ENCODE results near the gene PRELP. TPM values are rescaled to one million over a fixed set of nuclear protein-coding genes. Genes with fewer than 3 reads are reported as not detected.

The PRELP gene
- total and polyA plus RNA-seq, 2 of the 8 experiments (the other 6 are each of a cell fraction or from before 2014, with no cell fraction given), result 0.13 to 0.23 TPM

- ChIA-PET CTCF (ENCODE audit: partially characterized antibody) (interaction anchor here (0.6 to 4.8 kb wide), 9 partner anchors 8 to 205 kb away, joined by 3 to 35 read pairs (median 3); no protein-coding TSS in a partner anchor), POLR2A (ENCODE audit: partially characterized antibody) (no interaction called here)
- no peak overlapping the region for H3K27ac ChIP-seq (ENCODE audit: low read depth, low read length)
- H3K4ac ChIP-seq (replicated peaks; ENCODE audit: insufficient read length, low read depth, low read length), result no peak overlapping the region
- no peak overlapping the region for H2AFZ ChIP-seq (ENCODE audit: low read length)
- no peak for DNase-seq (ENCODE audit: low read depth in 1 of 2, low spot score in 2 of 2)
- no peak overlapping the region for H3K4me2 ChIP-seq (ENCODE audit: insufficient read depth in 1 of 2, low read depth in 2 of 2, low read length in 2 of 2)
- no peak overlapping the region for H2BK5ac ChIP-seq (ENCODE audit: low read depth, low read length)
- no peak overlapping the region for H3K9ac ChIP-seq (replicated peaks in 1 of 4; ENCODE audit: extremely low read depth in 1 of 4, low read depth in 3 of 4, low read length in 3 of 4)
- no peak for FAIRE-seq
- H2BK12ac ChIP-seq (ENCODE audit: low read depth, low read length), result no peak overlapping the region
- H4K5ac ChIP-seq (ENCODE audit: insufficient read length, low read depth, low read length), result no peak overlapping the region
- WGBS, 2 experiments (ENCODE audit: extremely low coverage in 1 of 2, insufficient coverage in 1 of 2, insufficient read length in 1 of 2, insufficient replicate concordance in 2 of 2, low coverage in 1 of 2, low lambda C conversion rate in 2 of 2, missing lambda C conversion rate in 1 of 2), result 87% methylated on average over 4 of the region's 7 CpGs; no CpG with 5 or more reads in 1 of the 2 experiments
- no peak overlapping the region for H3K4me3 ChIP-seq (ENCODE audit: extremely low read depth in 1 of 4, insufficient read depth in 2 of 4, low read depth in 3 of 4, low read length in 4 of 4)
- peaks cover 3% of the 10 kb centered on the region; the same call in 1 of the 2 replicates for H3K23me2 ChIP-seq (ENCODE audit: low read depth, low read length)
- H3K23ac ChIP-seq (ENCODE audit: insufficient read length), result no peak overlapping the region
- H3K9me3 ChIP-seq (ENCODE audit: insufficient read depth in 2 of 2, low read depth in 1 of 2, low read length in 1 of 2), result no peaks in the 10 kb centered on the region
- H2BK20ac ChIP-seq (ENCODE audit: low read length), result no peak overlapping the region
- no peaks in the 10 kb centered on the region for H3K79me2 ChIP-seq (ENCODE audit: control insufficient read depth in 1 of 2, insufficient read depth in 2 of 2, low read length in 2 of 2)
- H3K79me1 ChIP-seq (ENCODE audit: low read depth, low read length), result no peaks in the 10 kb centered on the region
- H2BK120ac ChIP-seq (replicated peaks; ENCODE audit: low read depth, low read length), result no peak overlapping the region
- no peaks in the 10 kb centered on the region; a peak in 1 of 7 replicates for H3K27me3 ChIP-seq (replicated peaks in 1 of 4; ENCODE audit: control insufficient read depth in 3 of 4, extremely low read depth in 1 of 4, insufficient read depth in 3 of 4, low read length in 3 of 4)
- no peak overlapping the region for H4K91ac ChIP-seq (replicated peaks; ENCODE audit: insufficient read length, low read length)
- no peak overlapping the region for H3K14ac ChIP-seq (ENCODE audit: insufficient read length)
- H3K18ac ChIP-seq (ENCODE audit: extremely low read depth, low read length), result no peak overlapping the region
- H4K8ac ChIP-seq (ENCODE audit: extremely low read depth, insufficient read depth, low read length), result no peak overlapping the region
- no peak overlapping the region for H2AK5ac ChIP-seq (ENCODE audit: low read depth, low read length)
- no peaks in the 10 kb centered on the region for H3K36me3 ChIP-seq (ENCODE audit: control insufficient read depth in 2 of 4, insufficient read depth in 4 of 4, low read length in 3 of 4)
- TF ChIP-seq SIX5 (IDR thresholded peaks at IDR 0.05; ENCODE audit: low read depth, low read length) (no peak), JUN (IDR thresholded peaks at IDR 0.05; ENCODE audit: low read depth, low read length) (no peak), SRF (IDR thresholded peaks at IDR 0.05; ENCODE audit: low read depth, low read length) (no peak), ZNF274 (IDR thresholded peaks at IDR 0.05; ENCODE audit: borderline replicate concordance, extremely low read depth, low read length) (no peak), ASH2L (IDR thresholded peaks at IDR 0.05; ENCODE audit: low read length) (no peak), MAFK (IDR thresholded peaks at IDR 0.05; ENCODE audit: low read depth, low read length) (no peak)
- TF ChIP-seq, protein P1, sequence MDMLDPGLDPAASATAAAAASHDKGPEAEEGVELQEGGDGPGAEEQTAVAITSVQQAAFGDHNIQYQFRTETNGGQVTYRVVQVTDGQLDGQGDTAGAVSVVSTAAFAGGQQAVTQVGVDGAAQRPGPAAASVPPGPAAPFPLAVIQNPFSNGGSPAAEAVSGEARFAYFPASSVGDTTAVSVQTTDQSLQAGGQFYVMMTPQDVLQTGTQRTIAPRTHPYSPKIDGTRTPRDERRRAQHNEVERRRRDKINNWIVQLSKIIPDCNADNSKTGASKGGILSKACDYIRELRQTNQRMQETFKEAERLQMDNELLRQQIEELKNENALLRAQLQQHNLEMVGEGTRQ (IDR thresholded peaks at IDR 0.05; ENCODE audit: low read length), result no peak
- no peak overlapping the region for H3K56ac ChIP-seq (replicated peaks; ENCODE audit: insufficient read length, low read depth, low read length)
- no peaks in the 10 kb centered on the region for H4K20me1 ChIP-seq (replicated peaks in 1 of 2; ENCODE audit: control insufficient read depth in 1 of 2, insufficient read depth in 2 of 2, low read length in 2 of 2)
- no peak overlapping the region for H2BK15ac ChIP-seq (ENCODE audit: low read length)
- H3K4me1 ChIP-seq (replicated peaks in 1 of 4; ENCODE audit: control insufficient read depth in 3 of 4, insufficient read depth in 4 of 4, low read length in 3 of 4), result peaks cover 0 to 13% (median 5%) of the 10 kb centered on the region in 4 experiments; a peak in 5 of 7 replicates
Measured at GRCh38 chr1:203495845-203496244, 20.2 kb downstream of the PRELP start.
